ENCODE measurements around the gene INVS. TPM values are rescaled to one million over a fixed set of nuclear protein-coding genes. Genes with fewer than 3 reads are reported as not detected.
"Not testable (repeated sequence)": the region's sequence is repeated elsewhere in the genome, so short reads cannot be mapped to it uniquely, and the experiment has no call there.

INVS gene
- total RNA-seq, result 16.3 and 20.6 TPM in 2 replicates

DNA sequence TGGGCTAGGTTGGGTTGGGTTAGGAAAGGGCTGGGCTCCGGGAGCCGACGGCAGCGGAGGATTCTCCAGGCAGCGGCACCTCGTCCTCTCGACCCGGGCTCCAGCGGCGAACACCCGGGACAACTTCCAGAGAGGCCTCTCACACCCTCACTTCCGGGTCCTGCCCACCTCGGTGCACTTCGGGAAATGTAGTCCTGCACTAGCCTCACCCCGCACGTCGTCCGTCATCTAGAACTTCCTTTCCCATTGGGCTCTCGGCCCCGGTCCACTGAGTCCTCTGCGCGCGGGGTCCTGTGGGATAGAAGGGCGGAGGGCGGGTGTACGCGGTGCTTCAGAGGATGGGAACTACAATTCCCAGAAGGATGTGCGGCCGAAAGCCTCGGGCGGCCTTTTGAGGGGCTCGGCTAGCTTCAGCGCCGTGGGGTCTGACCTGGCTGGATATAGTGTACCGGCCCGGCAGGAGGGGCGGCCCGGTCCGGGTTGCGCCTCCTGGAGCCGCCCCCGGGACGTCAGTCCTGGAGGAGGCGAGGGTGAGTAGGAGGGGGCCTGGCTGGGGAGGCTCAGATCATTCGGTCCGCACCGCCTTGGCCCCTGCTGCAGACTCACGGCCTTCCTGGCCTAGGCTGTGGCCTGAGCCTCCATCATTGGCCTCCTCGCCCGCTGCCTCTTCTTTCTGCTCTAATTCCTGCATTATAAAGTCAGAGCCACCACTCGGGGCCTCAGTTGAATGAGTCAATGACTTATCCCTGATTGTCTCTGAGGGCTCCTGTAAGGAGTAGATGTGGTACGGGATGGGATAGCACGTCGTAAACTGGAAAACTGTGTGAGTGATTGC is at the start of gene INVS, which contains the start of gene ERP44:
TSS of gene INVS (plus strand) at position 357 of the 835 bp plus-strand sequence. CDS start 5,279 bp downstream, outside the sequence.
TSS of gene ERP44 (minus strand) at position 114 of the 835 bp plus-strand sequence. CDS start 160 bp downstream, outside the sequence.
- peak; percentile 99 for DNase-seq (ENCODE audit: low read depth in 2 of 2)

DNA sequence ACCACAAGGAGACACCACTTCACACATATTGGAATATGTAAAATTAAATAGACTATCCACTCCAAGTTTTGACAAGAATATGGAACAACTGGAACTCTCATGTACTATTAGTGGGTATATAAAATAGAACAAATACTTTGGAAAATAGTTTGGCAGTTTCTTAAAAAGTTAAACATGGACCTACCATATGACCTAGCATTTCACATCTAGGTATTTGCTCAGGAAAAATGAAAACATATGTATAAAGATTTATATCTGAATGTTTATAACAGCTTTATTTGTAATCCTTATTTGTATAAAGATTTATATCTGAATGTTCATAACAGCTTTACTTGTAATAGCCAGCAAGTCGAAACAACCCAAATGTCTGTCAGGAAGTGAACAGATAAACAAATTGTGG is 49.5 kb upstream of the INVS start:
- peak in 1 of 2 donors; percentile 11 for DNase-seq (ENCODE audit: low read depth in 2 of 2)

- no peak for DNase-seq (ENCODE audit: low read depth in 2 of 2)
Observed at GRCh38 chr9:100052375-100052774, 46.7 kb upstream of the INVS start.

DNA sequence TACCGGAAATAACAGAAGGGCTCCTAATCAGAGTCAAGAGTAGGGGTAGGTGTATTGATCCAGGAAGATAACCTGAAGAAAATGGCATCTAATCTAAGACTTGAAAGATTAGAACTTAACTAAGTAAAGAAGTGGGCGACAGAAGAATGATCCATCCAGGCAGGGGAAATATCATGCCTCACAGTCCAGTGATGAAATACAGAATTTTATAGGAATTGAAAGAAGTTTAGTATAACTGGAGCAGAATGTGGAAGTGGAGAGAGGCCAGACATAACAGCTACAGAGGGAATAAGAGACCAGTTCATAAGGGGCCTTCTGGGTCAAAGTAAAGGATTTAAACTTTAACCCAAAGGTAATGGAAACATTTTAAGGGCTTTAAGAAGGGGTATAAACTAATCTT is 42.5 kb upstream of the INVS start:
- no peak for DNase-seq (ENCODE audit: low read depth in 2 of 2)

DNA sequence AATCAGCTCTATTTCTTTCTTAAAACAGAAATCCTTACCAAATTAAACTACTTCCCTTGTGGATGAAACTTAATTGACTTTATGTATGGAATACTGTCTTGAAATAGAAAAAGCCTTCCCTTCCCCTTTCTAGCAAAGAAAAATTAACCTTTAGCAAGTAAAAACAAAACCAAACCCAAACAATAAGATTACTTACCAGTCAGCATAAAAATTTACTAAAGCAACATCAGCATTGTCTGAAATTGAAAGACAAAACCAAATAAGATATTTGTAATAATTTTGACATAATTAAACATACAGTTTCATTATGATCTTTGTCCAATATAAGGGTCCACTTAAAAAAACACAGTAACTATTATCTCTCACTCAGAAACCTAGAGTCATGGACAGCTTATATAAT is 41.4 kb upstream of the INVS start:
- DNase-seq (ENCODE audit: low read depth in 2 of 2), result no peak

DNA sequence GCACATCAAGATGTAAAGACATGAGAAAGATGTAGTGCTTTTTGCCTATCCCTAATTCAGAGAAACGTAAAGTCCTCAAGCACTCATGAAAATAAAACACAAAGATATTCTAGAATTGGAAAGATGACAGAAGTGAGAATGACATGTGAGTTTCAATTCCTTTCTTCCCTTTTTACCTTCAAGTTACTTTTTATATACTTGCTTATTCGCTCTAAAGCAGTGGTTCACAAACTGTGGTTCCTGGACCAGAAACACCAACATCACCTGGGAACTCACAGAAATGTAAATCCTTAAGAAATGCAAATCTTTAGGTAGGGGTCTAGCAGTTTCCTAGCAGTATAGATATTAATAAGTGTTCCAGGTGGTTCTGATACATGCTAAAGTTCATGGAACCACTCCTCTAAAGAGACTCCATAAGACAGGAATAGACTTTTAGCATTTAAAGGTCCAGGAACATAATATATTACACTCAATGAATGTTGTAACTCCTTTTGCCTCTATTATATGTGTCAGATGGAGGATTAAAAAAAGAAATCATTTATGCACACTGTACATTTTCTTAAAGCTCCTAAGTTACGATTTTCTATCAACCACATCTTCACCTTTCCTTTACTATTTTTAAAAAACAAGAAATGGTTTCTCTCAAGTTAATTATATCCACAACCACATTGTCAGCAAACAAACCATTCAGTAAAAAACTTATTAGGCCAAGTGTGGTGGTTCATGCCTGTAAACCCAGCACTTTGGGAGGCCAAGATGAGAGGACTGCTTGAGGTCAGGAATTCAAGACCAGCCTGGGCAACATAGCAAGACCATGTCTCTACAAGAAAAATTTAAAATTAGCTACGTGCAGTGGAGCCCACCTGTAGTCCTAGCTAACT is 40.1 kb upstream of the INVS start:
- no peak for DNase-seq (ENCODE audit: low read depth in 2 of 2)

- DNase-seq (ENCODE audit: low read depth in 2 of 2), result not testable (repeated sequence)
Observed at GRCh38 chr9:100062683-100063082, 36.4 kb upstream of the INVS start.

DNA sequence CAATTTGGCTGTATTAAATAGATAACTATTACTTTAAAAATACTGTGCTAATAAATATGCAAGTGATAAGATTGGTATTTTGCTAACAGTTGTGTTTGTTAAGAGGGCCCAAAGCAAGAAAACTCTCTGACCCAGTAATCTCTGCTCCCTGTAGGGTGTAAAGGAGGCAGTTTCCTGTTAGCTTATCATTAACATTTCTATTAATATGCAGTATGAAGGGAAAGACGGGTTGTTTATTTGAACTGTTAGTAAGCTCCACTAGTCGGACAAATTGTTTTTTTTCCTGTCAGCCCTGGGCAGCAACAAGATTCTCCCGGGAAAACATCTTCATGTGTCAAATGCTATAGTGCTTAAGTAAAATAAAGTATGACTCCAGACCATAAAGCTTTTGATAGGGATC is 35.9 kb upstream of the INVS start:
- DNase-seq (ENCODE audit: low read depth in 2 of 2), result peak in 1 of 2 donors; percentile 36

GRCh38 chr9:100064872-100065581 is 34.0 kb upstream of the INVS start:
- peak in 1 of 2 donors; percentile 49 for DNase-seq (ENCODE audit: low read depth in 2 of 2)

DNA sequence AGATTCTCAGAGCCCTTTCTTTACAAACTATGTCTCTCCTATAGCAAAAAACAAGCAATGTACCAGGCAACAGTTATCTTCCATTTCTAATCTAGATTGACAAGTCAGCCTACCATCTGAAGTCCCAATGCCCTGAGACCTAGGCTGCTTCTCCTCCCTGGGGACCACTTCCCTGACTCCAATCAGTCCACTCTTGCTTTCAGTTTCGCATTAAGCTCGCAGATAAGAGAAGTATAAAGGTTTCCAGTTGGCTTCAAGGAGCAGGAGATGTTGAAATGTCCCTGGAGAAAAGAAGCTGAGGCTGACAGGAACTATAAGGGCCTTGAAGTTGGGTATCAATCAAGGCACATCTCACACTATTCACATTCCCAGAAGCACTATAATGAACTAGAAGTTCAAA is 32.5 kb upstream of the INVS start:
- peak in 1 of 2 donors; percentile 35 for DNase-seq (ENCODE audit: low read depth in 2 of 2)

GRCh38 chr9:100067990-100068389 is 31.1 kb upstream of the INVS start:
- not testable (repeated sequence) for DNase-seq (ENCODE audit: low read depth in 2 of 2)

GRCh38 chr9:100069068-100069467 is 30.0 kb upstream of the INVS start:
- DNase-seq (ENCODE audit: low read depth in 2 of 2), result not testable (repeated sequence)

GRCh38 chr9:100070104-100071041 is 28.7 kb upstream of the INVS start:
- DNase-seq (ENCODE audit: low read depth in 2 of 2), result no peak

- DNase-seq (ENCODE audit: low read depth in 2 of 2), result no peak
Observed at GRCh38 chr9:100071271-100071670, 27.8 kb upstream of the INVS start.

- no peak for DNase-seq (ENCODE audit: low read depth in 2 of 2)
Observed at GRCh38 chr9:100072805-100073204, 26.2 kb upstream of the INVS start.

DNA sequence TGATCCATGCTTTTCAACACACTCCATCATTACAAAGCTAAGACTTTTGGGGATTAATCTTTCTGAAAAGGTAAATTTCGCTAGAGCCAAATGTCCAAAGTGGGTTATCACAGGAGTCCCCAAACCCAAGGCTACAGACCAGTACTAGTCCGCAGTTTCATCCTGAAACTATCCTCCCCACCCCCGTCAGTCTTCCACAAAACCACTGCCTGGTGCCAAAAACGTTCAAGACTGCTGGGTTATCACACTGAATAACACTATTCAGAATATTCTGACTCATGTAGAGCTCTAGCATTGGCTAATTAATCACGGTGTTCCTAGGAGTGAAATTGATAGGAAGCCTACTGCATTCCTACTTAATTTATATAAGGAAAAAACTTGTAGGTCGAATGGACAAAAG is 24.9 kb upstream of the INVS start:
- DNase-seq (ENCODE audit: low read depth in 2 of 2), result peak in 1 of 2 donors; percentile 12

GRCh38 chr9:100074989-100075388 is 24.1 kb upstream of the INVS start:
- no peak for DNase-seq (ENCODE audit: low read depth in 2 of 2)

DNA sequence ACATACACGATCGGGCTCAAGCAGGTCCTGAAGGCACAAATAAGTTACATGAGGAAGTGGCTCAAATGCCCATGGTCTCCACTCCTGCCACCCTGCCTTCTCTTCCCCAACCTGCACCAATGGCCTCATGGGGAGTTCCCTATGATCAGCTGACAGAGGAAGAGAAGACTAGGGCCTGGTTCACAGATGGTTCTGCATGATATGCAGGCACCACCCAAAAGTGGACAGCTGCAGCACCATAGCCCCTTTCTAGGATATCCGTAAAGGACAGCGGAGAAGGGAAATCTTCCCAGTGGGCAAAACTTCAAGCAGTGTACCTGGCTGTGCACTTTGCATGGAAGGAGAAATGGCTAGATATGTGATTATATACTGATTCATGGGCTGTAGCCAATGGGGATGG is 22.8 kb upstream of the INVS start:
- not testable (repeated sequence) for DNase-seq (ENCODE audit: low read depth in 2 of 2)

GRCh38 chr9:100082782-100083181 is 16.3 kb upstream of the INVS start:
- no peak for DNase-seq (ENCODE audit: low read depth in 2 of 2)

- DNase-seq (ENCODE audit: low read depth in 2 of 2), result no peak
Observed at GRCh38 chr9:100083448-100084127, 15.5 kb upstream of the INVS start.
